Stimulated activated CD8-positive, alpha-beta memory T cell treated with anti-CD3 and anti-CD28 coated beads, Interleukin-4, amount 100 ng/mL, for 48 hours (primary cell): Measurements from ENCODE around the gene LGALS1.
A peak's percentile ranks its signal among the peaks of the same experiment; 100 is the strongest.

Source experiments
- DNase-seq: peaks from one replicate; pipeline ENCODE4 v3.0.0-alpha.2; 2020

LGALS1 gene

GRCh38 chr22:37674951-37675929, at the start of gene LGALS1:
Gene LGALS1 (plus strand): TSS chr22:37675636. CDS start chr22:37675703, 67 bp downstream.
- peak; percentile 88 for DNase-seq

- DNase-seq = no peak
Observed at GRCh38 chr22:37625737-37626136, 49.7 kb upstream of the LGALS1 start.

GRCh38 chr22:37626144-37626543, 49.3 kb upstream of the LGALS1 start:
- DNase-seq = no peak

GRCh38 chr22:37626556-37627075, 48.8 kb upstream of the LGALS1 start:
- DNase-seq = no peak

GRCh38 chr22:37627121-37627520, 48.3 kb upstream of the LGALS1 start:
- DNase-seq = no peak

GRCh38 chr22:37627545-37627944, 47.9 kb upstream of the LGALS1 start:
- peak; percentile 57 for DNase-seq

- no peak for DNase-seq
Observed at GRCh38 chr22:37628830-37629229, 46.6 kb upstream of the LGALS1 start.

GRCh38 chr22:37629928-37630327, 45.5 kb upstream of the LGALS1 start:
- DNase-seq = no peak

GRCh38 chr22:37630839-37631435, 44.5 kb upstream of the LGALS1 start:
- no peak for DNase-seq

- no peak for DNase-seq
Observed at GRCh38 chr22:37631448-37632173, 43.8 kb upstream of the LGALS1 start.

- DNase-seq = peak; percentile 66
Observed at GRCh38 chr22:37632174-37633088, 43.0 kb upstream of the LGALS1 start.

GRCh38 chr22:37633089-37633624, 42.3 kb upstream of the LGALS1 start:
- peak; percentile 74 for DNase-seq

- peak; percentile 81 for DNase-seq
Observed at GRCh38 chr22:37633625-37634416, 41.6 kb upstream of the LGALS1 start.

GRCh38 chr22:37634417-37634924, 41.0 kb upstream of the LGALS1 start:
- no peak for DNase-seq

- no peak for DNase-seq
Observed at GRCh38 chr22:37635157-37635556, 40.3 kb upstream of the LGALS1 start.

GRCh38 chr22:37636186-37636948, 39.1 kb upstream of the LGALS1 start:
- DNase-seq = no peak

GRCh38 chr22:37636949-37637273, 38.5 kb upstream of the LGALS1 start:
- no peak for DNase-seq

GRCh38 chr22:37638391-37639069, 36.9 kb upstream of the LGALS1 start:
- peak; percentile 51 for DNase-seq

- peak; percentile 73 for DNase-seq
Observed at GRCh38 chr22:37639070-37639760, 36.2 kb upstream of the LGALS1 start, which contains the start of gene SH3BP1. Gene SH3BP1 (plus strand): TSS chr22:37639669. CDS start chr22:37639788, 119 bp downstream.
